AG10803 (cell line): ENCODE results near the gene PQBP1.

Experiments
- DNase-seq: peaks from one replicate; pipeline ENCODE4 v3.0.0; 2010; ENCODE audit warnings: low read depth
- H3K4me3 ChIP-seq: 2 replicates; pipeline ENCODE4 v1.5.1; 2011; ENCODE audit warnings: mild to moderate bottlenecking, low read length, control low read depth
- CTCF ChIP-seq: conservative IDR thresholded peaks from 2 replicates; pipeline ENCODE4 v1.5.1; 2011; ENCODE audit warnings: mild to moderate bottlenecking, low read length, control low read depth, inconsistent platforms

Gene PQBP1

DNA sequence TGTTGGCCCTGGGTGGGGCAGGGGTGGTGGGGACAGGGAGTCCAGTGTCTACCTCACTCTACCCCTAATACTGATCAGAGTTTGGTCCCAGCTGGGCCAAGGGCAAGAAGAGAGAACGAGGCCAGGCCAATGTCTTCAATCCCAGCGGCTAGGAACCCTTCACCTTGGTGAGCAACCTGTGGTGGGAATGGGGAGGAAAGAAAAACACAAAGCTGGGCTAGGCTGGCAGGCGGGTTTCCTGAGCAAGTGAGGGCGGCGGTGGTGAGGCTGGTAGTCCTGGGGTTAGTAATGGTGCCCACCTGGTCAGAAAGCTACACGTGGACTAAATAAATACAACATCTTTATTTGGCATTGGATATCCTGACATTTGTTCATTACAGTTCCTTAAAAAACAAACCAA lies 5.6 kb downstream of the PQBP1 start:
- H3K4me3 ChIP-seq: no peak overlapping the region
- no peak for TF ChIP-seq CTCF
- DNase-seq: no peak

- H3K4me3 ChIP-seq: no peak overlapping the region
- TF ChIP-seq CTCF: no peak
- no peak for DNase-seq
Measured at GRCh38 chrX:48904180-48904579, 6.5 kb downstream of the PQBP1 start.

DNA sequence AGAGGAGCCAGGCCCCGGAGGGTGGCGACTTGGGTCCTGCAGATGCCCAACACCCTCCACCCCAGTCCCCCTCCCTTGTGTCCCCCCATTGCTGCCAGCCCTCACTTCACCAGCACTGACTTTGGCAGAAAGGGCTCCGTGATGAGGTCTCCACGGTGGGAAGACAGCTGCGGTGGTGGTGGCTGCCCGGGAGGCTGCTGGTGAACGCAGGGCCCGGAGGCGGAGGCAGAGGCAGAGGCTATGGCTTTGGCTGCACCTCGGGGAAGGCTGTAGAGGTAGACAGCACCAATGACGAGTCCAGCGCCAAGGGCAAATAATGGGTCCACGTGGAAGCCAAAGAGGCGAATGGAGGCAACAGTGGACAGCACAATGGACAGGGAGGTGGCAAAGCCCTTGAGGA lies 6.9 kb downstream of the PQBP1 start:
- no peak overlapping the region for H3K4me3 ChIP-seq
- DNase-seq: no peak
- TF ChIP-seq CTCF: no peak

DNA sequence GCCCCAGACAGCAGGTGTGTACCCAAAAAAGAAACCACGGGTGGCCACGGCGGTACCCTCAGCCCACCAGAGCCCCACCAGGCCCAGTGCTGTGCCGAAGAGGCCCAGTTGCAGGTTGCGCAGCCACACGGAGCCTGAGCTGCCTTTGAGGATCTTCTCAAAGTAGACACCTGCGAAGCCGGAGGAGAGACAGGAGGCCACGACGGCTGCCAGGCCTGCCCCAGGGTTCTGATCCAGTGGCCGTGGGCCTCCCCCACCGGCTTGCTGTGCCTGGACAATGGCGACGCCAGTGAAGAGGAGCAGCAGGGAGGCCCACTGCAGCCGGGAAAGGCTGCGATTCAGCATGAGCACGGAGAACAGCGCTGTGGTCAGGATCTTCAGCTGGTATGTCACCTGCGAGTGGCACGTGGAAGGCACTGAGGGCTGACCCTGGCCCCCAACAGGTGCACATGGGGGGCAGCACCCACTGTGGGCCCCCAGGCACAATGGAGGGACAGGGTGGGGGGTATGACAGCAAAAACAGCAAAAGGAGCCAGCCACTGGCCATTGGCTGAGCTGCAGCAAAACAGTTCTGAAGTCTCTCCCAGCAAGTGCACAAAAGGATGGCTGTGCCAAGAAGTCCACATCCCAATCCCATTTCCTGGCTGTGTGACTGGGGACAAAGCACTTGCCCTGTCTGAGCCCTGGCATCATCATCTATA lies 7.5 kb downstream of the PQBP1 start:
- no peak for DNase-seq
- TF ChIP-seq CTCF: no peak
- no peak overlapping the region for H3K4me3 ChIP-seq

DNA sequence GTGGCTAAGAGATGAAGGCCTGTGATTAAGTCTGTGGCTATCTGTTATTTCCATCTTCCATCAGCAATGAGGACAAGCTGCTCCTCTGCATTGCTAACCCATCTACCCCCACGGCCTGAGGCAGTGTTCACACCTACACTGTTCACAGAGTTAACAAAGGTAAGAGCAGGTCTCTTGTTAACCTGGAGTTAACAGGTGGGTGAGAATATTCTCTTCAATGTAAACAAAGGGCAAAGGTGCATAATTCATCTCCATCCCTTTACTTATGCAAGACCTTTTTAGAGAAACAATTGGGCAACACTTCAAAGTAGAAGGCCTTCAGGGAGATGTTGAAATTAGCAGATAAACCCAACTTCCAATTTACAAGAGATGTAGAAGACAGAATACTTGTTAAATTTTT lies 10.9 kb downstream of the PQBP1 start:
- no peak for TF ChIP-seq CTCF
- no peak overlapping the region for H3K4me3 ChIP-seq
- DNase-seq: no peak

GRCh38 chrX:48909703-48910294 lies 12.1 kb downstream of the PQBP1 start:
- no peak for DNase-seq
- H3K4me3 ChIP-seq: peak overlapping the region; percentile 82
- no peak for TF ChIP-seq CTCF

- no peak for TF ChIP-seq CTCF
- DNase-seq: peak; percentile 26
- peak overlapping the region; percentile 82 for H3K4me3 ChIP-seq
Measured at GRCh38 chrX:48910926-48911411, 13.2 kb downstream of the PQBP1 start.
